Measurements from ENCODE around the gene BIRC3.

- TF ChIP-seq POLR2AphosphoS5 (IDR thresholded peaks at IDR 0.05; ENCODE audit: low read depth, low read length) (no peak), POLR2A (IDR thresholded peaks at IDR 0.05; ENCODE audit: low read depth, low read length) (no peak), TAF1 (IDR thresholded peaks at IDR 0.05; ENCODE audit: low read depth, low read length) (no peak), SPI1 (IDR thresholded peaks at IDR 0.05; ENCODE audit: low read depth, low read length) (no peak)
Measured at GRCh38 chr11:102322560-102322959, 5.3 kb downstream of the BIRC3 start.
